GM18507 (cell line): Measurements from ENCODE around the gene EIF3C.
"Not testable (repeated sequence)": the region's sequence is repeated elsewhere in the genome, so short reads cannot be mapped to it uniquely, and the experiment has no call there.

Experiments used
- DNase-seq: peaks from one replicate; pipeline ENCODE4 v3.0.0; 2011; ENCODE audit warnings: low read depth; ENCODE audit not compliant: insufficient read length; ENCODE audit errors: extremely low spot score
- FAIRE-seq: peaks from 2 replicates; lab custom pipeline; 2011; peaks lifted over from hg19 to GRCh38; lab: Jason Lieb, UNC

Gene EIF3C

GRCh38 chr16:28746618-28747350 is 35.5 kb downstream of the EIF3C start:
- not testable (repeated sequence) for FAIRE-seq, DNase-seq

DNA sequence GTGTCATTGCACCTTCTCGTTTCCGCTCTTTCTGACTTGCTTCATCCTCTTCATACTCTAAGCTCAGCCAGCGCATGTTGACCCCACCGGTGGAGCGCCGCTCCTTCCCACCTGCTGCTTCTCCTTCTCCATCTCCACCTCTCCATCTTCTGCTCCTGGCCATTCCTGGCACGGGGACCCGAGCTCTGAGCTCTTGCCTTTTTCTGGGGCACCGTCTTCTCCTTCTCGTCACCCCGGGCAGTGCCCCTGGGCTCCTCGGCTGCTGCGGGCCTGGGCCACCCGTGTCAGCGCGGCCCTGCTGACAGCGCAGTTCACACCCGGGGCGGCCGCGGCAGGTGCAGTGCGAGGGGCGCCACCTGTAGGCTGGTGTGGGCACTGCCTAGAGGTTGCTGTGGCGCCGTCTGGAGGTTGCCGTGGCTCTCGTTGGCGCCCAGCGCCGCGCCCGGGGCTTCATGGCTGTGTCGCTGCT is 38.8 kb downstream of the EIF3C start:
- not testable (repeated sequence) for DNase-seq
- peak; percentile 77 for FAIRE-seq

DNA sequence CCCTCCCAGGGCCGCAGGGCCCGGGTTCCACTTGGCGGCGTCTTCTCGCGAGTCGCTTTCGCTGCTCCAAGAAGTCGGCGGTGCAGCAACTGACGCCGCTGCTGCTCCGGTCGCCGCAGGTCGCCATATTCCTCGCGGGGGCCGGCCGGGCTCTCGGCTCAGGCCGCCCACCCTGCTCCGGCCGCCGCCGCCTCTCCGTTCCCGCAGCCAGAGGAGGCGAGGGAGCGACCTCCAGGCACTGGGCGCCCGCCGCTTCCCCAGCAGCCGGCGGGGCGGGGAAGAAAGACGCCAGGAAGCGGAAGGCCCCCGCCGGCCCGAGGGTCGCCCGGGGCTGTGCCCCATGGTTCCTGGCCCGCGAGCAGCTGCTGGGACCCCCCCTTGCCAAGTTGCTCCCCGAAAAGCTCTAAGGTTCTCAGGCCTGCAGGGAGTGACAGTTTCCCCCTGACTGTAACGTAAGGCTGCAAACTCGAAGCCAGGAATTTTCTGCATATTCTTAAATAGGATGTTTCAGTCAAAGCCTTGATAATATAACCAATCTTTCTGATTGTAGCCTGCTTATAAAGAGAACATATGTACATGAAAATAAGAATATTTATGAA is 39.3 kb downstream of the EIF3C start:
- FAIRE-seq, DNase-seq: not testable (repeated sequence)

- DNase-seq = not testable (repeated sequence)
Observed at GRCh38 chr16:28751487-28751886, 40.2 kb downstream of the EIF3C start, which contains the start of gene NPIPB9. NPIPB9 (plus strand) TSS chr16:28751787.

DNA sequence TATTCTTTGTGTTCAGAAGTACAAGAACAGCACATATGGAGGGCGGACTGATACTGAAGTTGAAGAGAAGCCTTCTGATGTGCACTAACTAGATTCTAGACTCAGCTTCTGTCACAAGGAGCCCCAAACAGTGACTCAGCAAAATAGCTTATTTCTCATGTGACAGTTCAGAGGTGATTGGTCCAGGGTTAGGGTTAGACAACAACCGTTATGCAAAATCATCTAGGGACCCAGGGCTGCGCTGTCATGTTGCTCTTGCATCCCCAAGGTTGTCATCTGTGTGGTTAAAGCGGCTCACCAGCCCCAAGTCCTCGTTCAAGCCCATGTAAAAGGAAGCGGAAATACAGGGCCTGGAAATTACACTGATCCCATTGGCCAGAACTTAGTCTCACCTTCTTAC is 70.4 kb downstream of the EIF3C start:
- not testable (repeated sequence) for FAIRE-seq

More at GRCh38 chr16:28751487-28751886, 40.2 kb downstream of the EIF3C start, which contains the start of gene NPIPB9:
- not testable (repeated sequence) for FAIRE-seq

DNA sequence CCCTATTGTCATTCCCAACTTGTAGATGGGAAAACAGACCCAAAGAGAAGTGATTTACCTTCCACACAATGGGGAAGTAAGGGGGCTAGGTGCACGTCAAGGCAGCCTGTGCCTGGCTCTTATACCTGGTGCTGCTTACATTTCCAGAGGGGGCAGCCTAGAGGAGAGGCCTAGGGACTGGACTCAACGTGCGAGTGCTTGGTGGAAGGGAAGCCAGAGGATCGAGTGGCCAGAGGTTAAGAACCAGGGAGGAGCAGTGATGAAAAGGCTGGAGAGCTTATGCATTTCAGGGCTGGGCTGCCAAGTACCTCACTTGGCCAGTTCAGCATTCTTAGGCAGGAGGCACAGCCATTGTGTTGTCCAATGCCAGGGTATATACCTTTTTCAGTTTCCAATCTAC is 71.1 kb downstream of the EIF3C start:
- DNase-seq, FAIRE-seq: not testable (repeated sequence)

More for the DNA sequence above, 70.4 kb downstream of the EIF3C start:
- not testable (repeated sequence) for DNase-seq
